Activated CD4-positive, alpha-beta T cell treated with anti-CD3 and anti-CD28 coated beads, Interleukin-2, Interleukin-6, amounts not matched to agents 100 ng/mL and 50 ng/mL, durations not matched to agents 16 hours and 8 hours (primary cell): ENCODE results near the gene WDR43.

Source experiments
- DNase-seq: peaks from one replicate; pipeline ENCODE4 v3.0.0-alpha.2; 2020

Gene WDR43

GRCh38 chr2:28995765-28996750 lies 101.6 kb downstream of the WDR43 start:
- DNase-seq = no peak

GRCh38 chr2:28997237-28997846 lies 102.9 kb downstream of the WDR43 start:
- DNase-seq = no peak
